GM12878 (cell line): ENCODE results near the gene IGSF22. TPM values are rescaled to one million over a fixed set of nuclear protein-coding genes. Genes with fewer than 3 reads are reported as not detected.
"Not testable (repeated sequence)": the region's sequence is repeated elsewhere in the genome, so short reads cannot be mapped to it uniquely, and the experiment has no call there.

Experiments used
- ATAC-seq: fragments of 200-7000 bp; cut with Tn5 transposase; 3 replicates; pipeline ENCODE4 v1.9.1; 2020; ENCODE audit warnings: mild to moderate bottlenecking, moderate library complexity
- BruUV-seq: library from RNA; stranded (reverse); fragments of 400-500 nt; replicated peaks from 2 replicates; lab custom pipeline; 2021; lab: Mats Ljungman, UMichigan
- CTCF ChIA-PET: fragments of 300-600 bp; sonication (Branson Sonifier 250); formaldehyde crosslinking; extraction: SDS; loops from one replicate; lab custom pipeline; 2021; ENCODE audit warnings: inconsistent platforms; lab: Yijun Ruan, JAX
- POLR2A ChIA-PET: fragments of 350-600 bp; formaldehyde crosslinking; extraction: SDS; loops from one replicate; lab custom pipeline; 2021; ENCODE audit warnings: inconsistent platforms; lab: Charles Lee
- RAD21 ChIA-PET: fragments of 300-600 bp; sonication (Branson Sonifier 250); formaldehyde crosslinking; loops from one replicate; lab custom pipeline; 2023; ENCODE audit warnings: antibody characterized with exemption; ENCODE audit not compliant: unreplicated experiment; lab: Charles Lee
- SMC1A ChIA-PET: fragments of 300-600 bp; sonication (Branson Sonifier 250); formaldehyde crosslinking; loops from one replicate; lab custom pipeline; 2023; ENCODE audit not compliant: unreplicated experiment, uncharacterized antibody; lab: Charles Lee
- DNase-seq: peaks from one replicate; pipeline ENCODE4 v3.0.0-alpha.2; 2011; ENCODE audit warnings: low read depth, low spot score
- FAIRE-seq: peaks from 3 replicates; lab custom pipeline; 2011; peaks lifted over from hg19 to GRCh38; lab: Jason Lieb, UNC
- H2AFZ ChIP-seq: 2 replicates; pipeline ENCODE4 v1.6.0; 2011; ENCODE audit warnings: low read depth, low read length, control low read depth; ENCODE audit not compliant: control insufficient read depth
- H3K27ac ChIP-seq: 2 replicates; pipeline ENCODE4 v1.5.1; 2011; ENCODE audit warnings: control low read depth; ENCODE audit not compliant: control insufficient read depth, insufficient read depth
- H3K27me3 ChIP-seq, 2 experiments: replicated peaks in 1 of 2; 2 replicates each; pipeline versions ENCODE4 v1.6.0 to v1.6.1; 2011; ENCODE audit warnings: low read length in 1 of 2; ENCODE audit not compliant: control insufficient read depth in 2 of 2, insufficient read depth in 2 of 2
- H3K36me3 ChIP-seq, 2 experiments: 2 replicates each; pipeline ENCODE4 v1.5.1; 2011; ENCODE audit warnings: low read length in 1 of 2; ENCODE audit not compliant: control insufficient read depth in 2 of 2, insufficient read depth in 2 of 2
- H3K4me1 ChIP-seq: 2 replicates; pipeline ENCODE4 v1.6.1; 2011; ENCODE audit warnings: mild to moderate bottlenecking, low read length, moderate library complexity, mixed read lengths; ENCODE audit not compliant: control insufficient read depth, insufficient read depth
- H3K4me2 ChIP-seq: 2 replicates; pipeline ENCODE4 v1.6.0; 2011; ENCODE audit warnings: control low read depth; ENCODE audit not compliant: control insufficient read depth, insufficient read depth
- H3K4me3 ChIP-seq: fragments of 200-600 bp; sonication (generic); 2 replicates; pipeline ENCODE4 v1.5.1; 2016
- H3K79me2 ChIP-seq: 2 replicates; pipeline ENCODE4 v1.6.0; 2011; ENCODE audit warnings: low read length; ENCODE audit not compliant: control insufficient read depth, insufficient read depth
- H3K9ac ChIP-seq: 2 replicates; pipeline ENCODE4 v1.8.0; 2011; ENCODE audit warnings: low read length, control low read depth, mixed read lengths; ENCODE audit not compliant: control insufficient read depth, insufficient read depth
- H3K9me3 ChIP-seq: replicated peaks from 3 replicates; pipeline ENCODE4 v1.5.1; 2011; ENCODE audit warnings: mild to moderate bottlenecking, low read length; ENCODE audit not compliant: control insufficient read depth, insufficient read depth
- H4K20me1 ChIP-seq: 2 replicates; pipeline ENCODE4 v1.6.0; 2011; ENCODE audit not compliant: control insufficient read depth, insufficient read depth
- CREM ChIP-seq: IDR thresholded peaks from 2 replicates; pipeline ENCODE4 v1.6.1; 2014; ENCODE audit warnings: antibody characterized with exemption, low read depth
- HCFC1 ChIP-seq: fragments of 150-350 bp; IDR thresholded peaks from 2 replicates; pipeline ENCODE4 v1.6.1; 2014; ENCODE audit warnings: low read length
- HDAC6 ChIP-seq: fragments of 200-600 bp; sonication (generic); IDR thresholded peaks from one replicate; pipeline ENCODE4 v1.8.0; 2017; ENCODE audit warnings: antibody characterized with exemption; ENCODE audit not compliant: unreplicated experiment
- JUNB ChIP-seq: IDR thresholded peaks from 2 replicates; pipeline ENCODE4 v1.6.1; 2016; ENCODE audit warnings: antibody characterized with exemption, mild to moderate bottlenecking
- MAX ChIP-seq: IDR thresholded peaks from 2 replicates; pipeline ENCODE4 v1.6.1; 2012; ENCODE audit warnings: low read depth, low read length, improper control_type of control experiment
- NFXL1 ChIP-seq: fragments of 450-650 bp; IDR thresholded peaks from 2 replicates; pipeline ENCODE4 v1.6.1; 2017; ENCODE audit warnings: antibody characterized with exemption, mild to moderate bottlenecking, borderline replicate concordance
- SRF ChIP-seq, 2 experiments: IDR thresholded peaks; 2 replicates each; pipeline ENCODE4 v1.6.1; 2011; ENCODE audit warnings: low read depth in 2 of 2, low read length in 2 of 2, mild to moderate bottlenecking in 1 of 2, moderate library complexity in 1 of 2
- STAT1 ChIP-seq: fragments of 450-650 bp; conservative IDR thresholded peaks from 2 replicates; pipeline ENCODE4 v1.6.1; 2014; ENCODE audit warnings: antibody characterized with exemption, mild to moderate bottlenecking
- WGBS: methylation state at CpG from one replicate; pipeline ENCODE4 v1.1.6; 2016; ENCODE audit warnings: low lambda C conversion rate; ENCODE audit not compliant: insufficient replicate concordance, insufficient coverage; ENCODE audit errors: missing lambda C conversion rate; 5-methylcytosine and 5-hydroxymethylcytosine counted together
- in situ Hi-C: fragments of 300-500 bp; cut with MboI; formaldehyde crosslinking; loops from 9 replicates; pipeline ENCODE4 v1.14.3; 2018; ENCODE audit warnings: mixed read lengths
- intact Hi-C: fragments of 100-400 bp; cut with micrococcal nuclease; formaldehyde crosslinking; loops from one replicate; pipeline ENCODE4 v1.14.2; 2022; ENCODE audit not compliant: unreplicated experiment
- polyA plus RNA-seq, 11 experiments: library from polyadenylated mRNA; depleted of rRNA in 4 of 11; unstranded in 6 of 11; stranded (reverse) in 5 of 11; fragments of >200 nt; fragmentation: Nextera tagmentation in 4 of 11; fragmentation: Illumina TruSeq in 1 of 11; extraction: Ambion mirVana in 4 of 11; extraction: Trizol in 1 of 11; gene quantifications; 1 replicate in 1 of 11; 2 replicates in 10 of 11; pipeline versions ENCODE4 v1.2.1 to v1.2.3, GENCODE V29; 2011 to 2016; ENCODE audit warnings: inconsistent platforms in 2 of 11, missing spikeins in 2 of 11, low read depth in 1 of 11
- total RNA-seq, 4 experiments: library from RNA; depleted of rRNA in 3 of 4; stranded (reverse); fragments of >200 nt in 3 of 4; fragmentation: Illumina TruSeq in 1 of 4; extraction: Trizol in 1 of 4; gene quantifications; 2 replicates each; pipeline versions ENCODE4 v1.2.1 to v1.2.3, GENCODE V29; 2013 to 2021
- TF ChIP-seq, protein P1 (sequence below): IDR thresholded peaks from 2 replicates; pipeline ENCODE4 v1.6.1; 2011; ENCODE audit warnings: mild to moderate bottlenecking, low read depth, low read length, moderate library complexity; ENCODE audit not compliant: insufficient replicate concordance

IGSF22 gene
- total and polyA plus RNA-seq, 10 of the 15 experiments (the other 5 are each of a cell fraction or from before 2014, with no cell fraction given) = 0.02 to 0.18 TPM; not detected in 8

DNA sequence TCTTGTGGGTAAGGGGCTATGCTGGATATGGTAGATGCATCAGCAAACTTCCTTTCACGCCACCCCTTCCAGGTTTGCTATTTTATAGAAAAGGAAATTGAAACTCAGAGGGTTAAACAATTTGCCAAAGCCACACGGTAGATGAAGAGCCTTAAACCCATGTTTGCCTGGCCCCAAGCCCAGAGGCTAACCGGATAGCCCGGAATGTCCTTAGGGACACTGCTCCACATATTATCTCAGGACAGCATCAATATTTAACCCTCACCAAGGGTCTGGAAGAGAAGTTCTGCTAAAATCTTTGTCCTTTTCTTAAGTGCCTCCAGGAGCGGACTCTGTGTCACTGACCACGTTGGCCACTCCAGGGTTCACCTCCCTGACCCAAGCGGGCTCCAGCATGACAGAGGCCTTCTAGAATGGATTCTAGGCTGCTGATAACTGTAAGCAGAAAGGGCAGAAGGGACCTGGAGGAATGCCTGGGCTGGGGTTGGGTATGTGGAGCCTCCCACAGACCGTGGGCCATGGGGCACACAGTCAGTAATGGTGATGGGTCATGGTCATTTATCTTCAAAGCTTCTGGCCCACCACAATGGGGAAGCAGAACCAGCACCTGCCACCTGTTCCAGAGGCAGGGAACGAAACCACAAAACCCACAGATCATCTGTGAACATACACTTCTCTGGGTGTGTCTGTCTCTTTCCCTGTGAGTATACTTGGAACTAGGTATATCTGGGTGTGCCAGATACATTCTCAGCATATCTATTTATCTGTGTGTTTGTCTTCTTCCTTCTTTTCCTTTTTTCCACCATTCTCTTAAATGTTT is 32.8 kb downstream of the IGSF22 start:
- ATAC-seq (no peak), DNase-seq (no peak), FAIRE-seq (no peak)
- Histone ChIP-seq H3K36me3 (no peaks in the 10 kb centered on the region), H3K27me3 (no peaks in the 10 kb centered on the region), H3K27ac (no peak overlapping the region), H3K4me1 (no peaks in the 10 kb centered on the region), H3K9me3 (no peaks in the 10 kb centered on the region), H3K4me3 (no peak overlapping the region), H3K79me2 (no peaks in the 10 kb centered on the region), H3K9ac (no peak overlapping the region), H4K20me1 (no peaks in the 10 kb centered on the region), H3K4me2 (no peak overlapping the region), H2AFZ (no peak overlapping the region)
- CTCF ChIA-PET = no interaction called here
- in situ Hi-C loops = no loop called here
- intact Hi-C loops = no loop called here
- BruUV-seq = no TSS peak
- TF ChIP-seq MAX (no peak), STAT1 (no peak), NFXL1 (no peak), HDAC6 (no peak), CREM (no peak), HCFC1 (no peak), JUNB (no peak), SRF (IDR thresholded peaks at IDR 0.05; ENCODE audit: low read depth in 2 of 2, low read length in 2 of 2) (no peak)
- TF ChIP-seq, protein P1, sequence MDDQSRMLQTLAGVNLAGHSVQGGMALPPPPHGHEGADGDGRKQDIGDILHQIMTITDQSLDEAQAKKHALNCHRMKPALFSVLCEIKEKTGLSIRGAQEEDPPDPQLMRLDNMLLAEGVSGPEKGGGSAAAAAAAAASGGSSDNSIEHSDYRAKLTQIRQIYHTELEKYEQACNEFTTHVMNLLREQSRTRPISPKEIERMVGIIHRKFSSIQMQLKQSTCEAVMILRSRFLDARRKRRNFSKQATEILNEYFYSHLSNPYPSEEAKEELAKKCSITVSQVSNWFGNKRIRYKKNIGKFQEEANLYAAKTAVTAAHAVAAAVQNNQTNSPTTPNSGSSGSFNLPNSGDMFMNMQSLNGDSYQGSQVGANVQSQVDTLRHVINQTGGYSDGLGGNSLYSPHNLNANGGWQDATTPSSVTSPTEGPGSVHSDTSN = no peak
- POLR2A ChIA-PET = no interaction called here
- RAD21 ChIA-PET = no interaction called here
- WGBS = 58% methylated on average over 8 of the region's 9 CpGs
- SMC1A ChIA-PET = interaction anchor here (0.8 kb wide), 1 partner anchor 29 kb away, joined by 4 read pairs; no protein-coding TSS in a partner anchor

- not testable (repeated sequence) for H2AFZ ChIP-seq
Measured at GRCh38 chr11:18691467-18692140, 34.4 kb downstream of the IGSF22 start.

More at GRCh38 chr11:18691467-18692140, 34.4 kb downstream of the IGSF22 start:
- 54% methylated on average over 4 of the region's 4 CpGs for WGBS
- CTCF ChIA-PET, H3K79me2 ChIP-seq, H3K4me2 ChIP-seq, H4K20me1 ChIP-seq, intact Hi-C loops, H3K36me3 ChIP-seq, H3K27me3 ChIP-seq, DNase-seq, H3K4me1 ChIP-seq, H3K9me3 ChIP-seq, BruUV-seq, H3K27ac ChIP-seq, ATAC-seq, H3K4me3 ChIP-seq, H3K9ac ChIP-seq, POLR2A ChIA-PET, FAIRE-seq, in situ Hi-C loops: not testable (repeated sequence)
- ChIA-PET SMC1A (interaction anchor here (0.8 kb wide), 1 partner anchor 30 kb away, joined by 4 read pairs; no protein-coding TSS in a partner anchor), RAD21 (interaction anchor here (0.9 kb wide), 1 partner anchor 40 kb away, joined by 4 read pairs; no protein-coding TSS in a partner anchor)
